NB4 (cell line): ENCODE measurements around the gene CLRN2.

ENCODE experiments used
- DNase-seq: peaks from one replicate; pipeline ENCODE4 v3.0.0; 2010; ENCODE audit warnings: low read depth
- H3K4me3 ChIP-seq: one replicate; pipeline ENCODE4 v1.5.1; 2011; ENCODE audit warnings: mild to moderate bottlenecking, low read depth, low read length, moderate library complexity
- CTCF ChIP-seq: IDR thresholded peaks from one replicate; pipeline ENCODE4 v1.5.1; 2012; ENCODE audit warnings: low read depth, low read length
- MYC ChIP-seq: IDR thresholded peaks from 2 replicates; pipeline ENCODE4 v1.6.1; 2011; ENCODE audit warnings: low read depth, low read length
- POLR2A ChIP-seq: IDR thresholded peaks from 2 replicates; pipeline ENCODE4 v1.6.1; 2011; ENCODE audit warnings: mild to moderate bottlenecking; ENCODE audit not compliant: insufficient read length; ENCODE audit errors: extremely low read depth
- TF ChIP-seq, protein P1 (sequence below): IDR thresholded peaks from 2 replicates; pipeline ENCODE4 v1.6.1; 2011; ENCODE audit warnings: low read depth, low read length

The CLRN2 gene

GRCh38 chr4:17517664-17518063 is 2.7 kb downstream of the CLRN2 start:
- DNase-seq = no peak
- no peak for TF ChIP-seq POLR2A
- TF ChIP-seq, protein P1, sequence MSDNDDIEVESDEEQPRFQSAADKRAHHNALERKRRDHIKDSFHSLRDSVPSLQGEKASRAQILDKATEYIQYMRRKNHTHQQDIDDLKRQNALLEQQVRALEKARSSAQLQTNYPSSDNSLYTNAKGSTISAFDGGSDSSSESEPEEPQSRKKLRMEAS = no peak
- no peak for TF ChIP-seq MYC
- no peak for TF ChIP-seq CTCF
- H3K4me3 ChIP-seq = no peak overlapping the region

- DNase-seq = no peak
- H3K4me3 ChIP-seq = no peak overlapping the region
- no peak for TF ChIP-seq CTCF
- TF ChIP-seq, protein P1 = no peak
- TF ChIP-seq POLR2A = no peak
- TF ChIP-seq MYC = no peak
Measured at GRCh38 chr4:17521595-17521994, 6.6 kb downstream of the CLRN2 start.

DNA sequence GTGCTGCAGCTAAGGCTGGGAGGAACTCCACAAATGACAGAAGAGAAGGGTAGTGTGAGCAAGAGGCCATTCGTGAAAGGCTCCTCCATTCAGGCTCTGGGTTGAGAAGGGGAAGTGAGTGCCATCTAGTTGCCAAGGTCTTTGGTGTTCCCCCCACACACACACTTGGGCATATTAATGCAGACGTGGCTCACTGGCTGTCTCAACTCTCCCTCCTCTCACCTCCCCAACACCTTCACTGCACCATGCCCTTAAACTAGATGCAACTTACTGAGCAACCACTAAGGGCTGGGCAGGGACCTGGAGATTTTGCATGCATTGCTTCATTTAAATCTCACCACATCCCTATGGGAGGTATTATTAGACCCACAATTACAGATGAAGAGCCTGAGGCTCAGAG is 8.7 kb downstream of the CLRN2 start:
- TF ChIP-seq, protein P1 = no peak
- TF ChIP-seq CTCF = peak; percentile 2
- H3K4me3 ChIP-seq = no peak overlapping the region
- DNase-seq = peak; percentile 54

DNA sequence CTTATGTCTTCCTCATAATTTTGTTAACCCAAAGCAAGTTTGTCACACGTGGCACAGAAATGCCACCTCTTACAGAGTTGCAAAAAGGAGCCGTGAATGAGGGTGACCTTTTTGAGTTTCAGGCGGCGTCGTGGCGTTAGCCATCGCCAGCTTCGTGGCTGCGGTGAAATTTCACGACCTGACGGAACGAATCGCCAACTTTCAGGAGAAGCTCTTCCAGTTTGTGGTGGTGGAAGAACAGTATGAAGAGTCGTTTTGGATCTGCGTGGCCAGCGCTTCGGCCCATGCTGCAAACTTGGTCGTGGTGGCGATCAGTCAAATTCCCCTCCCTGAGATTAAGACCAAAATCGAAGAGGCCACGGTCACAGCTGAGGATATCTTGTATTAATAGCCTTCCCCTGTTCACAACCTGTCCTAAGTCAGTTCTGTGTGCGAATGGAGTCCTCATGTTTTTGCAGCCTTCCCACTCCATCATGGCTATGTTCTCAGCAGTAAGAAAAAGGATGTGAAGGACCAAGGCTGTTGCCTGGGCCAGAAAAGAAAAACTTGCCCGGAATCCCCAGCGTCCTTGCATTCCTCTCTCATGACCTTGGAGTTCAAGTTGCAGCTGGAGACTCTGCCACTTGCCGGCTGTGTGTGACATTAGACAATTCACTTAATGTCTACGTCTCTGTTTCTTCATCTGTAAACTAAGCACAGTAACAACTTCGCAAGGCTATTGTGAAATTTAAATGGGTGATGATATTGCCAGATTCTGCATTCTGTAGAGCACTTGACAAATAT is 11.9 kb downstream of the CLRN2 start:
- no peak overlapping the region for H3K4me3 ChIP-seq
- no peak for DNase-seq
- TF ChIP-seq, protein P1 = no peak
- TF ChIP-seq MYC (no peak), CTCF (no peak), POLR2A (no peak)

DNA sequence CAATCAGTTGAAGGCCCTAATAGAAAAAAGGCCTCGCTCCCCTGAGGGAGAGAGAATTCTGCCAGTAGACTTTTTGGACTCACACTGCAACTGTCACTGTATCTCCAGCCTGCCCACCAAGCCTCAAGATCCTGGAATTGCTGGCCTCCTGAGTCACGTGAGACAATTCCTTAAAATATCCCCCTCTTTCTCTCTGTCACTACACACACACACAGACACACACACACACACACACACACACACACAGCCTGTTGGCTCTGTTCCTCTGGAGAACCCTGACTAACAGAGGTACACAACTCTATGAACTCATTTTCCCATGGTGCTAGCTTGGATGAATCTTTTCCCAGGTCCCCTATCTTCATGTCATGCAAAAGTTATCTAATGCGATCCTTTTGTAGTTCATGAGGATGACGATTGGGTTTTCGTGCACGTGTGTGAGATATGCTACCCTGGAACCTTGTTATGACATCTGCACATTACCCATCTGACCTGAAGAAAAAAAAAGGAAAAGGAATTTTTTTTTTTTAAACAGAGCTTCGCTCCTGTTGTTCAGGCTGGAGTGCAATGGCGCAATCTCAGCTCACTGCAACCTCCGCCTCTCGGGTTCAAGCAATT is 13.7 kb downstream of the CLRN2 start:
- DNase-seq = no peak
- H3K4me3 ChIP-seq = no peak overlapping the region
- no peak for TF ChIP-seq MYC
- TF ChIP-seq CTCF = no peak
- no peak for TF ChIP-seq POLR2A
- TF ChIP-seq, protein P1 = no peak
